ENCODE data around the gene RASGRP4.
"Not testable (repeated sequence)": the region's sequence is repeated elsewhere in the genome, so short reads cannot be mapped to it uniquely, and the experiment has no call there.

Gene RASGRP4

DNA sequence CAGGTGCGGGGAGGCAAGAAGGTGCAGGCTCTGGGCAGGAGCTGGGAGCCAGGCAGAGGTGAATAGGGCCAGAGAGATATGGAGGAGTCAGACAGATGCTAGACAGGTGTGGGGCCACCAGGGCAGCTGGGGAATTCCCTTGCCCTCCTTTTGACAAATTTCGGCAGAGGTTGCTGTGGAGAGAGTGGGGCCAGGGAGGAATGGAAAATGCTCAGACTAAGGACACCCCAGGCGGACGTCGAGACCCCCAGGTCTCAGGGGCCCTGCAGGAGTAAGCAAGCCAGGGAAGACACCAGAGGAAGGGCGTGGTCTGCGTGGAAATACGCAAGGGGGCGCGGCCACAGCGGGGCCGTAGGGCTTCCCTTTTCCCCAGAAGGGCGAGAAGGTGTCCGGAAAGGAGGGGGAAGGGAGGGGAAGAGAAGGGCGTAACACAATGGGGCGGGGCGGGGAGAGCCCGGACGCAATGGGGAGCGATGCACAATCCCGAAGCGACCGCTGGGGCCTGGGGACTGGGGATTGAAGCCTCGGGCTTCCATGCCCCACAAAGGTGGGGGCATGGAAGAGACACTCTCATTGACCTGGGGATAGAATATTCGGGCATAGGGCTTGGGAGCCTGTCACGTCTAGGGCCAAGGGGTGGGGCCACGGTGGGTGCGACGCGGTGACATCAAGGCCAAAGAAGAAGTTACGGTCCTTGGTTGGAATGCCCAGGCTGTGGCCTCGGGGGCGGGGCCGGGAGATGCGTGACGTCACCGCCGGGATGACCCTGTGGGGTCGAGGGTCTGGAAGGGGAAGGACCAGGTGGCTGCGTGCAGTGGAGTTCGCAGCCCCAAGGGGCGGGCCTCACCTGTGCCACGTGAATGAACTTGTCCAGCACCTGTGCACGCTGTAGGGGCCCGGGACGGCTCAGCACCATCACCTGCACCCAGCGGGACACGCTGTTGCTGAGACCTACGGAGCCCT, 8.2 kb downstream of the RASGRP4 start:
- Histone ChIP-seq H3K4me3 (peak overlapping the region; percentile 21), H3K36me3 (replicated peaks) (no peaks in the 10 kb centered on the region), H3K27me3 (ENCODE audit: low read depth) (no peaks in the 10 kb centered on the region), H3K9me3 (no peaks in the 10 kb centered on the region), H3K4me1 (peaks cover 6% of the 10 kb centered on the region)
- DNase-seq (ENCODE audit: low spot score in 2 of 2) = peak; percentile 73 to 89
- in situ Hi-C loops (cut with MboI; ENCODE audit: low sequenced_read_pairs) = no loop called here

GRCh38 chr19:38417146-38417543, 8.9 kb downstream of the RASGRP4 start:
- in situ Hi-C loops (cut with MboI; ENCODE audit: low sequenced_read_pairs) = no loop called here
- H3K4me1 ChIP-seq = peaks cover 6% of the 10 kb centered on the region
- no peaks in the 10 kb centered on the region for H3K9me3 ChIP-seq
- H3K27me3 ChIP-seq (ENCODE audit: low read depth) = no peaks in the 10 kb centered on the region
- no peak for DNase-seq (ENCODE audit: low spot score in 2 of 2)
- H3K4me3 ChIP-seq = no peak overlapping the region
- H3K36me3 ChIP-seq (replicated peaks) = no peaks in the 10 kb centered on the region

DNA sequence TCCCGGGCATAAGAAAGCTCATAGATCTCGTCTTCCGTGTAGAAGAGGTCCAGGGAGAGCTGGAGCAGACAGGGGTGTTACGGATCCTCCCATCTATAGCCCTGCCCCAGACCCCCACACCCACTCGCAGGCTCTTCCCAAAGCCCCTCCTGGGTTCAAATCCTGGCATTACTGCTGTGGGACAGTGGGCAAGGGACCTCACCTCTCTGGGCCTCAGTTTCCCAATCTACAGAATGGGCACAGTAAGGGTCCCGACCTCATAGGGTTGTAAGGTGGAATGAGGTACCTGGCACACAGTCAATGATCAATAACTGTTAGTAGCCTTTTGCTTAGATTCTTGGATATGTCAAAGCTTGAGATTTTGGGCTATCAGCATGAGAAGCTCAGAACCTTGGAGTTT, 12.6 kb downstream of the RASGRP4 start:
- no peaks in the 10 kb centered on the region for H3K36me3 ChIP-seq (replicated peaks)
- no peak overlapping the region for H3K4me3 ChIP-seq
- H3K27me3 ChIP-seq (ENCODE audit: low read depth) = no peaks in the 10 kb centered on the region
- no peaks in the 10 kb centered on the region for H3K9me3 ChIP-seq
- DNase-seq (ENCODE audit: low spot score in 2 of 2) = no peak
- peaks cover 6% of the 10 kb centered on the region for H3K4me1 ChIP-seq
- in situ Hi-C loops (cut with MboI; ENCODE audit: low sequenced_read_pairs) = no loop called here

GRCh38 chr19:38412961-38413360, 13.1 kb downstream of the RASGRP4 start:
- no peak overlapping the region for H3K4me3 ChIP-seq
- no peak for DNase-seq (ENCODE audit: low spot score in 2 of 2)
- H3K27me3 ChIP-seq (ENCODE audit: low read depth) = no peaks in the 10 kb centered on the region
- H3K36me3 ChIP-seq (replicated peaks) = no peaks in the 10 kb centered on the region
- H3K9me3 ChIP-seq = no peaks in the 10 kb centered on the region
- in situ Hi-C loops (cut with MboI; ENCODE audit: low sequenced_read_pairs) = no loop called here
- peaks cover 3% of the 10 kb centered on the region for H3K4me1 ChIP-seq

DNA sequence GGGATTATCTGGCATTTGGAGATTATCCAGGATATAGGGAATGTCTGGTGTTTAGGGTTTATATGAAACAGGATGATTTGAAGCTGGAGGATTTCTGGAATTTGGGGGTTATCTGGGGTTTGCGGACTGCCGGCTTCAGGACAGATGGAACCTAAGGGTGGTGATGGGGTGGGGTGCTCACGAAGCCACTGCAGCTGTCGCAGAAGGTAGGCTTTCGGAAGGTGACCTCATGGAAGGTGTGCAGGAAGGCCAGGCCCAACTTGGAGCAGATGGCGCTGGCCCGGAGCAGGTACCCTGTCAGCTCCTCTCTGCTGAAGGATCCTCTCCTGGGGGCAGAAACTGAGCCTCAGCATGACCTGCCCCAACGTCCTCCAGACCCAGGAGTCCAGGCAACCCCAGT, 13.5 kb downstream of the RASGRP4 start:
- no peaks in the 10 kb centered on the region for H3K9me3 ChIP-seq
- H3K27me3 ChIP-seq (ENCODE audit: low read depth) = no peaks in the 10 kb centered on the region
- H3K4me1 ChIP-seq = peaks cover under 1% of the 10 kb centered on the region
- in situ Hi-C loops (cut with MboI; ENCODE audit: low sequenced_read_pairs) = no loop called here
- H3K36me3 ChIP-seq (replicated peaks) = no peaks in the 10 kb centered on the region
- DNase-seq (ENCODE audit: low spot score in 2 of 2) = no peak
- H3K4me3 ChIP-seq = no peak overlapping the region

- DNase-seq (ENCODE audit: low spot score in 2 of 2); H3K4me3 ChIP-seq; H3K27me3 ChIP-seq (ENCODE audit: low read depth); in situ Hi-C loops (cut with MboI; ENCODE audit: low sequenced_read_pairs); H3K36me3 ChIP-seq (replicated peaks); H3K9me3 ChIP-seq; H3K4me1 ChIP-seq: not testable (repeated sequence)
Observed at GRCh38 chr19:38411898-38412297, 14.1 kb downstream of the RASGRP4 start.

- no peak overlapping the region for H3K4me3 ChIP-seq
- in situ Hi-C loops (cut with MboI; ENCODE audit: low sequenced_read_pairs) = no loop called here
- DNase-seq (ENCODE audit: low spot score in 2 of 2) = no peak
- H3K9me3 ChIP-seq = no peaks in the 10 kb centered on the region
- no peaks in the 10 kb centered on the region; the same call in 1 of the 2 replicates for H3K36me3 ChIP-seq (replicated peaks)
- H3K4me1 ChIP-seq = no peaks in the 10 kb centered on the region
- H3K27me3 ChIP-seq (ENCODE audit: low read depth) = no peaks in the 10 kb centered on the region
Observed at GRCh38 chr19:38411041-38411712, 14.8 kb downstream of the RASGRP4 start.

DNA sequence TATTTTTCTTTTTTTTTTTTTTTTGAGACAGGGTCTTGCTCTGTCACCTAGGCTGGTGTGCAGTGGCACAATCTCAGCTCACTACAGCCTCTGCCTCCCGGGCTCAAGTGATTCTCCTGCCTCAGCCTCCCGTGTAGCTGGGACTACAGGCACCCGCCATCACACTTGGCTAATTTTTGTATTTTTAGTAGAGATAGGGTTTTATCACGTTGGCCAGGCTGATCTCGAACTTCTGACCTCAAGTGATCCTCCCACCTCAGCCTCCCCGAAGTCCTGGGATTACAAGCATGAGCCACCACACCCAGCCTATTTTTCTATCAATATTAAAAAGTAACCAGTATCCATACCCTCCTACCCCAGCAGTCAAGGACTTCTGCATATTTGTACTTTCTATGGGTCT, 15.6 kb downstream of the RASGRP4 start:
- H3K9me3 ChIP-seq; H3K4me1 ChIP-seq; DNase-seq (ENCODE audit: low spot score in 2 of 2); H3K36me3 ChIP-seq (replicated peaks); H3K4me3 ChIP-seq; in situ Hi-C loops (cut with MboI; ENCODE audit: low sequenced_read_pairs); H3K27me3 ChIP-seq (ENCODE audit: low read depth): not testable (repeated sequence)

GRCh38 chr19:38409631-38410133, 16.3 kb downstream of the RASGRP4 start:
- peaks cover 4% of the 10 kb centered on the region for H3K36me3 ChIP-seq (replicated peaks)
- H3K27me3 ChIP-seq (ENCODE audit: low read depth) = no peaks in the 10 kb centered on the region
- no peaks in the 10 kb centered on the region for H3K4me1 ChIP-seq
- in situ Hi-C loops (cut with MboI; ENCODE audit: low sequenced_read_pairs) = loop anchor here (10.0 kb wide), 1 partner anchor 225 kb away; no protein-coding TSS in a partner anchor
- no peak overlapping the region for H3K4me3 ChIP-seq
- DNase-seq (ENCODE audit: low spot score in 2 of 2) = no peak
- H3K9me3 ChIP-seq = no peaks in the 10 kb centered on the region

DNA sequence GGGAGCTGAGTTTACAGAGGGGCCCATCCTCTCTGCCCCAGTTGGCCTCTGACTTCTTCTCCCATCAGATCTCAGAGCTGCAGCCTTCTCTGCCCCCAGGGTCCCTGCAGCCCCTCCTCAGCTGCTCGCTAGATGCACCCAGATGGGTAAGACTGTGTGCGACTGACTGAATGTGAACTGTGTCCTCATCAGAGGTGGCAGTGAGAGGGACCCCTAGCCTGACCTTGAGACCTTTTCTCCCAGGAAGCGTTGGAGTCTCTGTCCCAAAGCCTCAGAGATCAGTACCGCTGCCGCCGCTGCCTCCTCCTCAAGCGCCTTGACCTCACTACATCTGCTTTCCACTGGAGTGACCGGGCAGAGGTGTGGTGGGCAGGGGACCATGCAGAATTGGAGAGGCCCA, 20.7 kb downstream of the RASGRP4 start:
- Histone ChIP-seq H3K36me3 (replicated peaks) (peaks cover 4% of the 10 kb centered on the region), H3K4me1 (no peaks in the 10 kb centered on the region; the same call in none of the 2 replicates), H3K4me3 (no peak overlapping the region), H3K9me3 (no peaks in the 10 kb centered on the region), H3K27me3 (ENCODE audit: low read depth) (no peaks in the 10 kb centered on the region)
- no peak for DNase-seq (ENCODE audit: low spot score in 2 of 2)
- in situ Hi-C loops (cut with MboI; ENCODE audit: low sequenced_read_pairs) = loop anchor here (10.0 kb wide), 1 partner anchor 230 kb away; no protein-coding TSS in a partner anchor

GRCh38 chr19:38404858-38405257, 21.2 kb downstream of the RASGRP4 start:
- Histone ChIP-seq H3K9me3 (no peaks in the 10 kb centered on the region), H3K4me3 (no peak overlapping the region), H3K4me1 (no peaks in the 10 kb centered on the region; the same call in none of the 2 replicates), H3K36me3 (replicated peaks) (peaks cover 4% of the 10 kb centered on the region), H3K27me3 (ENCODE audit: low read depth) (no peaks in the 10 kb centered on the region)
- in situ Hi-C loops (cut with MboI; ENCODE audit: low sequenced_read_pairs) = loop anchor here (10.0 kb wide), 1 partner anchor 230 kb away; no protein-coding TSS in a partner anchor
- no peak for DNase-seq (ENCODE audit: low spot score in 2 of 2)

DNA sequence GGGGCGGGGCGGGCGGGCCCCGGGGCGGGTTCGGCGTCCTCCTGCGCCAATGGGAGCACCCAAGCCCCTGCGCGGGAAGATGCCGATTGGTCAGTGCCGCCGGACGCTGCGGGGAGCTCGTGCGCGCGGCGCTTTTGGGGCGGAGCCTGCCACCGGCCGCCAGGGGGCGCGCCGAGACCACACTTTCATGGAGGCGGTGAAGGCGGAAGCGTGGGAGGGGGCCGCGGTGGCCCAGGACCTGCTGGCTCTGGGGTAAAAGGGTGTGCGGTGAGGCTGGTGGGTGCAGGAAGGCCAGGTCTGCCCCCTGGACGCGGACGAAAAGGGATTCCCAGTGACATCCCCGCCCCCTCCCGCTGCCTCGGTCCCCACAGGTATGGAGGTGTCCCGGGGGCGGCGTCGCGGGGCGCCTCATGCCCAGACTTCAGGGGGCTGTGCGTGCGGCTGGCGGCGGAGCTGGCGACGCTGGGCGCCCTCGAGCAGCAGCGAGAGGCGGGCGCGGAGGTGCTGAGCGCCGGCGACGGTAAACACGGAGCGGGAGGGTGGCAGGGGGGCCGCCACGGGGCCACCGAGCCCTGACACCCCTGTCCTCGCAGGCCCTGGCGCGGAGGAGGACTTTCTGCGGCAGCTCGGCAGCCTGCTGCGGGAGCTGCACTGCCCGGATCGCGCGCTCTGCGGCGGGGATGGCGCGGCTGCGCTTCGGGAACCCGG, 22.9 kb downstream of the RASGRP4 start, which contains the start of gene FAM98C:
FAM98C (plus strand) TSS at position 127 of the 708 bp plus-strand sequence; CDS start at position 188, 61 bp downstream.
- in situ Hi-C loops (cut with MboI; ENCODE audit: low sequenced_read_pairs) = loop anchor here (10.0 kb wide), 1 partner anchor 232 kb away; no protein-coding TSS in a partner anchor
- peak; percentile 94 to 98 for DNase-seq (ENCODE audit: low spot score in 2 of 2)
- H3K4me1 ChIP-seq = no peaks in the 10 kb centered on the region; the same call in none of the 2 replicates
- no peaks in the 10 kb centered on the region for H3K9me3 ChIP-seq
- H3K36me3 ChIP-seq (replicated peaks) = peaks cover 4% of the 10 kb centered on the region
- no peaks in the 10 kb centered on the region for H3K27me3 ChIP-seq (ENCODE audit: low read depth)
- peak within 1 kb of the TSS; percentile 76 for H3K4me3 ChIP-seq

DNA sequence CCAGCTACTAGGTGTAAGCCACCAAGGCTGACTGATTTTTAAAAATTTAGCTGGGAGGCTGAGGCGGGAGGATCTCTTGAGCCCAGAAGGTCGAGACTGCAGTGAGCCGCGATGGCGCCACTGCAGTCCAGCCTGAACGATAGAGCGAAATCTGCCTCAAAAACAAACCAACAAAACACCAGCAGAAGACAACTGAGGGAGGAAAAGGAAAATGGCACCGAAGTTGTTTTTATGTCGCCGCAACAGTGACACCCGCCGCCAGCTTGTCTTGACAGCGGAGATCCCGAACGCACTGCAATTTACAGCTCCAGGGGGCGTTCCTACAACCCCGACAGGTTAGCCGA, 23.4 kb downstream of the RASGRP4 start:
- Histone ChIP-seq H3K4me1 (no peaks in the 10 kb centered on the region; the same call in none of the 2 replicates), H3K4me3 (peak overlapping the region; percentile 76), H3K9me3 (no peaks in the 10 kb centered on the region), H3K27me3 (ENCODE audit: low read depth) (no peaks in the 10 kb centered on the region), H3K36me3 (replicated peaks) (peaks cover 4% of the 10 kb centered on the region)
- in situ Hi-C loops (cut with MboI; ENCODE audit: low sequenced_read_pairs) = loop anchor here (10.0 kb wide), 1 partner anchor 232 kb away; no protein-coding TSS in a partner anchor
- DNase-seq (ENCODE audit: low spot score in 2 of 2) = no peak
